ENCODE measurements around the gene KDM4B. TPM values are rescaled to one million over a fixed set of nuclear protein-coding genes. Genes with fewer than 3 reads are reported as not detected.

KDM4B gene
- total and polyA plus RNA-seq, 9 of the 15 experiments (the other 6 are each of a cell fraction or from before 2014, with no cell fraction given): 0.21 to 29.9 (median 7.3) TPM

DNA sequence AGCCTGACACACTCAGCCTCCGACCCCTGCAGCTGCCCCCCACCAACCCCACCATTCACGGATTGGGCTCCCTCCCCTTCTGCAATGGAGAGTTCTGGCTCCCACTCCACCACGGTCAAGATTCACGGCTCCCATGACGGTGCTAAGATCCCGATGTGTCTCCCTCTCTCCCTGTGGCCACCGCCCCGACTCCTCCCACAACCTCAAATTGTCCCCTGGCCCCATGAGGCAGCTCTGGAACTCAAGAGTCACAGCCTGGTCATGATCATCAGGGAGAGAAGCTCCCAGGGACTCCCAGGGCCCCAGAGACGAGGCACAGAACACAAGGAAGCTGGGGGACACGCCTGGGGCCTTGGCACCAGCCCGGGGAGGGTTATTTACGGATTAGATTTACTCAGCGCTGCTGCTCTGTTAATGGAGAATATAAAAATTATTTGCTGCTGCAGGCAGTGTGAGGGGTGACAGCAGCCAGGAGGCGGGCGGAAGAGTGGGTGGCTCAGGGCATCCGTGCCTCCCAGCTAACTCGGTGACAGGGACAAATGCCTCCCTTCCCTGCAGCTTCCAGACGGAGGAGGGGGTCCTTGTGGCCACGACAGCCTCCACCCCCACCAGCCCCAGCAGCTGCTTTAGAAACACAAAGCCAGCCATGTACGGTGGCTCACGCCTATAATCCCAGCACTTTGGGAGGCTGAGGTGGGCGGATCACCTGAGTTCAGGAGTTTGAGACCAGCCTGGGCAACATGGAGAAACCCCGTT is 187.5 kb downstream of the KDM4B start:
- Histone ChIP-seq H3K9ac (ENCODE audit: insufficient read depth in 1 of 2, low read depth in 2 of 2, low read length in 2 of 2) (peak overlapping the region in 1 of 2 experiments; percentile 43; a peak in 1 of 4 replicates), H3K4me1 (replicated peaks in 1 of 2; ENCODE audit: control insufficient read depth in 2 of 2, insufficient read depth in 2 of 2, low read length in 2 of 2) (peaks cover 0 to 24% of the 10 kb centered on the region in 2 experiments; a peak in 2 of 5 replicates), H3K36me3 (ENCODE audit: control insufficient read depth, insufficient read depth, low read length) (peaks cover 8% of the 10 kb centered on the region; the same call in 1 of the 3 replicates), H3K4me2 (ENCODE audit: insufficient read depth, low read length) (no peak overlapping the region), H3K4me3 (no peak overlapping the region), H3K27ac (ENCODE audit: extremely low read depth, low read depth, low read length) (no peak overlapping the region), H3K79me2 (ENCODE audit: control insufficient read depth, insufficient read depth, low read length) (no peaks in the 10 kb centered on the region), H4K20me1 (replicated peaks; ENCODE audit: control insufficient read depth, insufficient read depth, low read length) (no peaks in the 10 kb centered on the region; the same call in 1 of the 2 replicates), H3K27me3 (ENCODE audit: control insufficient read depth in 2 of 2, insufficient read depth in 2 of 2, low read length in 2 of 2) (no peaks in the 10 kb centered on the region), H3K9me1 (ENCODE audit: control insufficient read depth, insufficient read depth, low read length) (peaks cover 3% of the 10 kb centered on the region), H3K9me3 (replicated peaks; ENCODE audit: control insufficient read depth, insufficient read depth, low read depth, low read length) (0 out of 2 replicates have a peak, but pooled peaks cover 2% of the 10 kb centered on the region), H2AFZ (ENCODE audit: low read depth, low read length) (no peak overlapping the region)
- in situ Hi-C loops (cut with MboI) (no loop called here), intact Hi-C loops (cut with micrococcal nuclease) (no loop called here)
- POLR2A ChIA-PET: interaction anchor here (0.6 kb wide), 1 partner anchor 9 kb away, joined by 4 read pairs; no protein-coding TSS in a partner anchor
- FAIRE-seq: no peak
- TF ChIP-seq ZNF507 (tag; conservative IDR thresholded peaks at IDR 0.05): no peak
- TF ChIP-seq RAD51 (IDR thresholded peaks at IDR 0.05; ENCODE audit: borderline replicate concordance, low read depth): no peak
- CTCF ChIA-PET (ENCODE audit: low intra/inter-chr PET ratio): no interaction called here
- WGBS (ENCODE audit: insufficient coverage, low coverage, missing lambda C conversion rate): 58% methylated on average over 15 of the region's 23 CpGs
- no peak for DNase-seq (ENCODE audit: extremely low read depth in 1 of 4, low spot score in 3 of 4)
- no peak for ATAC-seq
- no TSS peak for BruUV-seq (replicated peaks)

DNA sequence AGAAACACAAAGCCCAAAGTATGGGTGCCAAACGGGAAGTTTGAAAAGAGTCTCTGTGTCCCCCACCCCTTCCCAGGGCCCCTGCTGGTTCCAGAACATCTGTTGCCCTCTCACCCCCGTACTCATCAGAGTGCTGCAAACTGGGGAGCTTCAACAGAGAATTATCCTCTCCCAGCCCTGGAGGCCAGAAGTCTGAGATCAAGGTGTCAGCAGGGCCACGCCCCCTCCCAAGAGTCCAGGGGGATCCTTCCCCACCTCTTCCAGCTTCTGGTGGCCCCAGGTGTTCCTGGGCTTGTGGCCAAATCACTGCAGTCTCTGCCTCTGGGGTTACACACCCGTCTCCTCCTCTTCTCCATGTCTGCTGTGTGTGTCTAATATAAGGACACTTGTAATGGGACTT is 188.3 kb downstream of the KDM4B start:
- no peak overlapping the region for H3K9ac ChIP-seq (ENCODE audit: insufficient read depth in 1 of 2, low read depth in 2 of 2, low read length in 2 of 2)
- intact Hi-C loops (cut with micrococcal nuclease): no loop called here

More for the DNA sequence above, 188.3 kb downstream of the KDM4B start:
- no peak overlapping the region for H2AFZ ChIP-seq (ENCODE audit: low read depth, low read length)
- no peaks in the 10 kb centered on the region for H3K27me3 ChIP-seq (ENCODE audit: control insufficient read depth in 2 of 2, insufficient read depth in 2 of 2, low read length in 2 of 2)
- in situ Hi-C loops (cut with MboI): no loop called here
- ATAC-seq: no peak
- ChIA-PET CTCF (ENCODE audit: low intra/inter-chr PET ratio) (no interaction called here), POLR2A (no interaction called here)
- TF ChIP-seq GATAD2A (IDR thresholded peaks at IDR 0.05) (no peak), POLR2AphosphoS5 (IDR thresholded peaks at IDR 0.05; ENCODE audit: control insufficient read depth, insufficient read depth, low read depth, low read length) (0 out of 2 replicates have a peak, but pooled peaks have one; percentile 27), MTF1 (CRISPR knock-in tag; IDR thresholded peaks at IDR 0.05; ENCODE audit: borderline replicate concordance) (no peak), HDAC1 (IDR thresholded peaks at IDR 0.05) (no peak), MYNN (IDR thresholded peaks at IDR 0.05) (0 out of 2 replicates have a peak, but pooled peaks have one; percentile 6), MYNN (CRISPR knock-in tag; IDR thresholded peaks at IDR 0.05) (no peak), PHB (CRISPR knock-in tag; IDR thresholded peaks at IDR 0.05) (no peak)
- TF ChIP-seq, protein P1, sequence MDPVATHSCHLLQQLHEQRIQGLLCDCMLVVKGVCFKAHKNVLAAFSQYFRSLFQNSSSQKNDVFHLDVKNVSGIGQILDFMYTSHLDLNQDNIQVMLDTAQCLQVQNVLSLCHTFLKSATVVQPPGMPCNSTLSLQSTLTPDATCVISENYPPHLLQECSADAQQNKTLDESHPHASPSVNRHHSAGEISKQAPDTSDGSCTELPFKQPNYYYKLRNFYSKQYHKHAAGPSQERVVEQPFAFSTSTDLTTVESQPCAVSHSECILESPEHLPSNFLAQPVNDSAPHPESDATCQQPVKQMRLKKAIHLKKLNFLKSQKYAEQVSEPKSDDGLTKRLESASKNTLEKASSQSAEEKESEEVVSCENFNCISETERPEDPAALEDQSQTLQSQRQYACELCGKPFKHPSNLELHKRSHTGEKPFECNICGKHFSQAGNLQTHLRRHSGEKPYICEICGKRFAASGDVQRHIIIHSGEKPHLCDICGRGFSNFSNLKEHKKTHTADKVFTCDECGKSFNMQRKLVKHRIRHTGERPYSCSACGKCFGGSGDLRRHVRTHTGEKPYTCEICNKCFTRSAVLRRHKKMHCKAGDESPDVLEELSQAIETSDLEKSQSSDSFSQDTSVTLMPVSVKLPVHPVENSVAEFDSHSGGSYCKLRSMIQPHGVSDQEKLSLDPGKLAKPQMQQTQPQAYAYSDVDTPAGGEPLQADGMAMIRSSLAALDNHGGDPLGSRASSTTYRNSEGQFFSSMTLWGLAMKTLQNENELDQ (CRISPR knock-in tag; IDR thresholded peaks at IDR 0.05; ENCODE audit: borderline replicate concordance): no peak
- FAIRE-seq: no peak
- BruUV-seq (replicated peaks): no TSS peak
- H3K4me3 ChIP-seq: no peak overlapping the region
- DNase-seq (ENCODE audit: extremely low read depth in 1 of 4, low spot score in 3 of 4): no peak
- H4K20me1 ChIP-seq (replicated peaks; ENCODE audit: control insufficient read depth, insufficient read depth, low read length): no peaks in the 10 kb centered on the region; the same call in 1 of the 2 replicates
- H3K27ac ChIP-seq (ENCODE audit: extremely low read depth, low read depth, low read length): no peak overlapping the region
- H3K9me1 ChIP-seq (ENCODE audit: control insufficient read depth, insufficient read depth, low read length): peaks cover 3% of the 10 kb centered on the region
- 44% methylated on average over 4 of the region's 4 CpGs for whole genome bisulfite sequencing (ENCODE audit: insufficient coverage, low coverage, missing lambda C conversion rate)
- H3K4me2 ChIP-seq (ENCODE audit: insufficient read depth, low read length): no peak overlapping the region
- 0 out of 2 replicates have a peak, but pooled peaks cover 2% of the 10 kb centered on the region for H3K9me3 ChIP-seq (replicated peaks; ENCODE audit: control insufficient read depth, insufficient read depth, low read depth, low read length)
- H3K4me1 ChIP-seq (replicated peaks in 1 of 2; ENCODE audit: control insufficient read depth in 2 of 2, insufficient read depth in 2 of 2, low read length in 2 of 2): peaks cover 0 to 19% of the 10 kb centered on the region in 2 experiments; a peak in 2 of 5 replicates
- H3K36me3 ChIP-seq (ENCODE audit: control insufficient read depth, insufficient read depth, low read length): peaks cover 8% of the 10 kb centered on the region; the same call in 1 of the 3 replicates
- peaks cover 3% of the 10 kb centered on the region; the same call in 2 of the 3 replicates for H3K79me2 ChIP-seq (ENCODE audit: control insufficient read depth, insufficient read depth, low read length)
